WI38 (cell line): Measurements from ENCODE around the gene ICAM3.

Experiments
- H3K4me3 ChIP-seq: 2 replicates; pipeline ENCODE4 v1.5.1; 2011; ENCODE audit warnings: low read depth, mild to moderate bottlenecking, control low read depth, low read length
- TF ChIP-seq, protein P1 (sequence below): IDR thresholded peaks from 2 replicates; pipeline ENCODE4 v1.5.1; 2012; ENCODE audit warnings: low read depth, mild to moderate bottlenecking, control low read depth, low read length

Gene ICAM3

DNA sequence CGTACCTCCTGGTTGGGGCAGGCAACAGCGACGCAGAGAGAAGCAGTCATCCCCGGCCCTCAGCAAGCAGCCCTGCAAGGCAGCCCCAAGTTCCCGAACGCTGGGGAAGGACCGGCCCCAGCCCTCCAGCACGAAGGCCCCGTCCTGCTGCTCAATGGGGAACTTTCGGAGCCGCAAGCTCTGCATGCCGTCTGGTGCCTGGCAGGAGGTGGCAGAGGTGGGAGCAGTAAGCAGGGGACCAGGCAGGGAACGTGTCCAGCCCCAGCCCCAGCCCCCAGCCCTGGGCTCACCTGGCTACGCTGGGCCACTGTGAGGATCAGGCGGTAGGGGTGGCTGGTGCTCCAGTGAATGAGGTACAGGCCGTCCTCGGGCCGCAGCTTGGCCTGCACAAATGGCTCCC, 22.8 kb upstream of the ICAM3 start:
- H3K4me3 ChIP-seq, result no peak overlapping the region
- TF ChIP-seq, protein P1, sequence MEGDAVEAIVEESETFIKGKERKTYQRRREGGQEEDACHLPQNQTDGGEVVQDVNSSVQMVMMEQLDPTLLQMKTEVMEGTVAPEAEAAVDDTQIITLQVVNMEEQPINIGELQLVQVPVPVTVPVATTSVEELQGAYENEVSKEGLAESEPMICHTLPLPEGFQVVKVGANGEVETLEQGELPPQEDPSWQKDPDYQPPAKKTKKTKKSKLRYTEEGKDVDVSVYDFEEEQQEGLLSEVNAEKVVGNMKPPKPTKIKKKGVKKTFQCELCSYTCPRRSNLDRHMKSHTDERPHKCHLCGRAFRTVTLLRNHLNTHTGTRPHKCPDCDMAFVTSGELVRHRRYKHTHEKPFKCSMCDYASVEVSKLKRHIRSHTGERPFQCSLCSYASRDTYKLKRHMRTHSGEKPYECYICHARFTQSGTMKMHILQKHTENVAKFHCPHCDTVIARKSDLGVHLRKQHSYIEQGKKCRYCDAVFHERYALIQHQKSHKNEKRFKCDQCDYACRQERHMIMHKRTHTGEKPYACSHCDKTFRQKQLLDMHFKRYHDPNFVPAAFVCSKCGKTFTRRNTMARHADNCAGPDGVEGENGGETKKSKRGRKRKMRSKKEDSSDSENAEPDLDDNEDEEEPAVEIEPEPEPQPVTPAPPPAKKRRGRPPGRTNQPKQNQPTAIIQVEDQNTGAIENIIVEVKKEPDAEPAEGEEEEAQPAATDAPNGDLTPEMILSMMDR, result no peak

DNA sequence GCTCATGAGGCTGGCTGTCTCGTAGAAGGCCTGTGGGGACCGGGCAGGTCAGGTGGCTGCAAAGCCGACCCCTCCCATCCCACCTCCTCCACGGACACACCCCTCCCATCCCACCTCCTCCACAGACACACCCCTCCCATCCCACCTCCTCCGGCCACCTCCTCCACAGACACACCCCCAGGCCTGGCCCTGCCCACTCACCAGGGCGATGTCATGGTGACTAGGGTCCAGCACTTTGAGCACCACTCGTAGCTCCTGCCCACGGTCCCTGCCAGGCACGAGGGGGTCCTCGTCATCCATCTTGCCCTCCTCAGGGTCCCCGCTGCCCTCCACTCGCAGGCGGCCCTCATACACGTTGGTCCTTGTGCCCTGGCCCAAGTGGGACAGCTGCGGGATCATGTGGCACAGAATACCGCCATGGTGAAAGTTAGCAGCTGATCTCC, 22.2 kb upstream of the ICAM3 start:
- TF ChIP-seq, protein P1, result no peak
- no peak overlapping the region for H3K4me3 ChIP-seq

DNA sequence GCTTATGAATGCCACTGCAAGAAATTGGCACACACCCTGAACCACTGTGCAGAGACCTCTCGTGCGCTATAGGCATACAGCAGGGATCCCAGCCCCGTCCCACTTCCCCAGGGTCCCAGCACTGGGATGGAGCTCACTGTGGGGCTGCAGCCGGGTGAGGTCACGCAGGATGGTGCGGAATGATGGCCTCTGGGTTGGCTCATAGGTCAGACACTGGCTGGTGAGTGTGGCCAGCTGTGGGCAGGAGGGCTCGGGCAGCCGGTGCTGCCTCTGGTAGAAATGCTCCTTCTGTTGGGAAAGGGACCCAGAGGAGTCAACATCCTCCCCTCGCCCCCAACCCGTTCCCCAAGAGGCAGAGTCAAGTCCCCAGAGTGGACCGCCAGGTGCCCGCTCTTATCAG, 17.0 kb upstream of the ICAM3 start:
- H3K4me3 ChIP-seq, result no peak overlapping the region
- TF ChIP-seq, protein P1, result no peak

DNA sequence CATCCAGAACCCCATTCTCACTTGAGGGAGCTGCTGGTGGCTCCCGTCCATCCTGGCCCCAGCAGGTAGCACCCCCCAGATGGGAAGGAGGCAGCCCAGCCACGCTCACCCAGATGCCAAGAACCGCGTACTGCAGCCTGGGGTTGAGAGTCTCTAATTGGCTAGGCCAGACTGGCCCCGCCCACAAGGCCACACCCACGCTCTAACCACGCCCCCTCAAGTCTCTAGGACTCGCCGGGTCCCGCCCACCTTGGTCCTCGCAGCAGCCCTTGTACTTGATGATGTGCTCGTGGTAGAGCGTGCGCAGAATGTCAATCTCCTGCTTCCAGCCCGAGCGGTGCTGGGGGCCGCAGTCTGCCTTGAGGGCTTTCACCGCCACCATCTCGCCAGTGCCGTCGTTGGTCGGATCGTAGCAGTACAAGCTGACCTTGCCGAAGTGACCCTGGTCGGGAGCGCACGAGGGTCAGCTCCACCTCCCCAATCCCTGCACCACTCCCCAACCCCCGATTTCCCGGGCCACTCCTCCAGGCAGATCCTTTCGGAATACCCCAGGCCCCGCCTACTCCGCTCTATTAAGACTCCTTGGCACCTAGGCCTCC, 14.5 kb upstream of the ICAM3 start:
- H3K4me3 ChIP-seq, result no peak overlapping the region
- TF ChIP-seq, protein P1, result no peak

DNA sequence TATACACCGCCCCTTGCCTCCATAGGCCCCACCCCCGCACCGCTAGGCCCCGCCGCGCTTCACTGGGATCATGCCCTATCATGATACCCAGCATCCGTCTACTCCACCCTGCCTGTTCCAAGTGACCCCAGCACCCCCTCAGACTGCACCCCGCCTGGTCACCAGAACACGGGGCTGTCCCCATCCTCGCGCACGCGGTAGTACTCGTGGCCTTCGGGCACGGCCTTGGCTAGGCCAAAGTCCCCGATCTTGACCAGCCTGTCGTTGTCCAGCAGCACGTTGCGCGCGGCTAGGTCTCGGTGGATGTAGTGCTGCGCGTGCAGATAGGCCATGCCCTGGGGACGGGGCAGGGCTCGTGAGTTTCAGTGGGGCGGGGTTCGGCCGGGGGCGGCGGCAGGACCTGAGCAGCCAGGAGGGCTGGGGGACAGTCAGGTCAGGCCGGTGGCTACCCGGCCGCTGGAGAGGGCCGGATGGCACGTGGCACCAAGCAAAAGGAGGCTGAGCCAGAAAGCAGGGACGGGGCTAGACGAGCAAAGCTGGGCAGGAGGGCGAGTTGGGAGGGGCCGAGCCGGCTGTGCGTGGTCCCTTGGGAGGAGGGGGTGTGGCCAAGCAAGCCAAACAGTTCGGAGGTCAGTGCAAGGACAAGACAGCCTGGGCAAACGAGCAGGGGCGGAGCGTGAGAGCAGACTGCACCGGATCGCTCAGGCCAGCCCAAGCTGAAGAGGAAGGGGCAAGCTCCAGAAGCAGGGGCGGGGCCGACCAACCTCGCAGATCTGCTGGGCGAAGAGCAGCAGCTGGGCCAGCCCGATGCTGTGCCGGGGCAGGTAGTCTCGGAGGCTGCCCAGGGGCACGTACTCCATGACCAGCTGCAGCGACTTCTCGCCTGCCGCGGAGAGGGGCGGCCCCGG, 13.6 kb upstream of the ICAM3 start:
- TF ChIP-seq, protein P1, result no peak
- H3K4me3 ChIP-seq, result no peak overlapping the region

DNA sequence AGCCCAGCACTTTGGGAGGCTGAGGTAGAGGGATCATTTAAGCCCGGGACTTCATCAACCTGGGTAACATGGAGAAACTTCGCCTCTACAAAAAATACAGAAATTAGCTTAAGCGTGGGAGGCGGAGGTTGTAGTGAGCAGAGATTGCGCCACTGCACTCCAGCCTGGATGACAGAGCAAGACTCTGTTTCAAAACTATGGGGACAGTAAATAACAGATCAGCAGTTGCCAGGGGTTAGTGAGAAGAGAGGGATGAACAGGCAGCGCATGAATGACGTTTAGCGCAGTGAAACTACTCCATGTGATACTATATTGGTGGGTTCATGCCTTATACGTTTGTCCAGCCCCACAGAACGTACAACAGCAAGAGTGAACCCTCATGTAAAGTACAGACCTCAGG, 7.1 kb upstream of the ICAM3 start:
- TF ChIP-seq, protein P1, result no peak
- H3K4me3 ChIP-seq, result no peak overlapping the region

DNA sequence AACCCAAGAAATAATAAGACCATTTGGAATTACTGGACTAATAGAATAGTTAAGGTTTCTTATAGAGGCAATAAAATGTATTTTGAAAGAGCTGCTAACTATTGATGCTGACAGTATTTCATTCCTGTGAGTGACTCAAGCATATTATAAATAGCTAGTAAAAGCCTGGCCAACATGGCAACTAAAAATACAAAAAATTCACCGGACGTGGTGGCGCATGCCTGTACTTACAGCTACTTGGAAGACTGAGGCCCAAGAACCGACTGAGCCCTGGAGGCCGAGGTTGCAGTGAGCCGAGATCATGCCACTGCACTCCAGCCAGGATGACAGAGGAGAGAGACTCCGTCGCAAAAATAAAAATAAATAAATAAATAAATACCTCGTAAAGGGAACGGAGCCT, 5.4 kb upstream of the ICAM3 start:
- H3K4me3 ChIP-seq, result no peak overlapping the region
- TF ChIP-seq, protein P1, result no peak
